Neural crest cell (in vitro differentiated cells): ENCODE data around the gene GPR158. TPM values are rescaled to one million over a fixed set of nuclear protein-coding genes. Genes with fewer than 3 reads are reported as not detected.
"Not testable (repeated sequence)": the region's sequence is repeated elsewhere in the genome, so short reads cannot be mapped to it uniquely, and the experiment has no call there.

ENCODE experiments used
- DNase-seq: peaks from one replicate; pipeline ENCODE4 v3.0.0; 2021; ENCODE audit warnings: low read depth, mixed read lengths, low spot score
- H3K27ac Mint-ChIP-seq: one replicate; pipeline ENCODE4 v1.8.0; 2021; ENCODE audit warnings: mild to moderate bottlenecking, mixed read lengths; ENCODE audit not compliant: unreplicated experiment
- H3K27me3 Mint-ChIP-seq: 2 replicates; pipeline ENCODE4 v1.8.0; 2021; ENCODE audit warnings: low read depth, mild to moderate bottlenecking, mixed read lengths
- H3K36me3 Mint-ChIP-seq: 2 replicates; pipeline ENCODE4 v1.8.0; 2021; ENCODE audit warnings: low read depth, mild to moderate bottlenecking, mixed read lengths
- H3K4me1 Mint-ChIP-seq: 2 replicates; pipeline ENCODE4 v1.8.0; 2021; ENCODE audit warnings: mixed read lengths
- H3K4me3 Mint-ChIP-seq: one replicate; pipeline ENCODE4 v1.8.0; 2021; ENCODE audit warnings: mild to moderate bottlenecking, mixed read lengths
- H3K9me3 Mint-ChIP-seq: 2 replicates; pipeline ENCODE4 v1.8.0; 2021; ENCODE audit warnings: mixed read lengths
- CTCF ChIP-seq: fragments of 200-600 bp; sonication (generic); conservative IDR thresholded peaks from 2 replicates; pipeline ENCODE4 v1.5.0; 2021; ENCODE audit warnings: antibody characterized with exemption, mild to moderate bottlenecking
- total RNA-seq: library from RNA; stranded (reverse); gene quantifications from 2 replicates; pipeline ENCODE4 v1.2.1, GENCODE V29; 2021

Gene GPR158
- total RNA-seq, 1 donor from 2014 or later, result 0.26 TPM

GRCh38 chr10:25328361-25328760 is 153.6 kb downstream of the GPR158 start:
- H3K4me3 Mint-ChIP-seq, result no peak overlapping the region
- H3K27me3 Mint-ChIP-seq, result no peaks in the 10 kb centered on the region
- TF ChIP-seq CTCF, result no peak
- H3K36me3 Mint-ChIP-seq, result no peaks in the 10 kb centered on the region
- H3K9me3 Mint-ChIP-seq, result peaks cover 2% of the 10 kb centered on the region
- DNase-seq, result no peak
- no peaks in the 10 kb centered on the region for H3K4me1 Mint-ChIP-seq
- no peak overlapping the region for H3K27ac Mint-ChIP-seq

- not testable (repeated sequence) for H3K9me3 Mint-ChIP-seq, DNase-seq, H3K36me3 Mint-ChIP-seq, H3K4me3 Mint-ChIP-seq, H3K27ac Mint-ChIP-seq, H3K4me1 Mint-ChIP-seq, H3K27me3 Mint-ChIP-seq
Measured at GRCh38 chr10:25329587-25329986, 154.8 kb downstream of the GPR158 start.

- Mint-ChIP-seq H3K4me3 (no peak overlapping the region), H3K27ac (no peak overlapping the region), H3K27me3 (peaks cover 7% of the 10 kb centered on the region), H3K9me3 (no peaks in the 10 kb centered on the region), H3K4me1 (no peaks in the 10 kb centered on the region), H3K36me3 (no peaks in the 10 kb centered on the region)
- DNase-seq, result no peak
- no peak for TF ChIP-seq CTCF
Measured at GRCh38 chr10:25334445-25334844, 159.6 kb downstream of the GPR158 start.

- Mint-ChIP-seq H3K27ac (no peak overlapping the region), H3K36me3 (no peaks in the 10 kb centered on the region), H3K27me3 (peaks cover 7% of the 10 kb centered on the region), H3K4me1 (no peaks in the 10 kb centered on the region), H3K9me3 (no peaks in the 10 kb centered on the region), H3K4me3 (no peak overlapping the region)
- no peak for DNase-seq
- TF ChIP-seq CTCF, result no peak
Measured at GRCh38 chr10:25336330-25336729, 161.5 kb downstream of the GPR158 start.

GRCh38 chr10:25338271-25338670 is 163.5 kb downstream of the GPR158 start:
- no peak for DNase-seq
- Mint-ChIP-seq H3K27me3 (peaks cover 7% of the 10 kb centered on the region), H3K36me3 (no peaks in the 10 kb centered on the region), H3K9me3 (no peaks in the 10 kb centered on the region), H3K27ac (no peak overlapping the region), H3K4me1 (no peaks in the 10 kb centered on the region), H3K4me3 (no peak overlapping the region)
- no peak for TF ChIP-seq CTCF

- no peaks in the 10 kb centered on the region for H3K4me1 Mint-ChIP-seq
- H3K4me3 Mint-ChIP-seq, result no peak overlapping the region
- H3K27me3 Mint-ChIP-seq, result peaks cover 7% of the 10 kb centered on the region
- no peaks in the 10 kb centered on the region for H3K9me3 Mint-ChIP-seq
- no peak overlapping the region for H3K27ac Mint-ChIP-seq
- no peak for TF ChIP-seq CTCF
- DNase-seq, result no peak
- H3K36me3 Mint-ChIP-seq, result no peaks in the 10 kb centered on the region
Measured at GRCh38 chr10:25339966-25340365, 165.2 kb downstream of the GPR158 start.
